K562 (cell line): ENCODE data around the gene PROM2. TPM values are rescaled to one million over a fixed set of nuclear protein-coding genes. Genes with fewer than 3 reads are reported as not detected.

Source experiments
- ATAC-seq: fragments of 200-7000 bp; cut with Tn5 transposase; 3 replicates; pipeline ENCODE4 v1.9.1; 2020; ENCODE audit warnings: moderate library complexity
- BruUV-seq: library from RNA; stranded (reverse); fragments of 400-500 nt; replicated peaks from 2 replicates; lab custom pipeline; 2021; lab: Mats Ljungman, UMichigan
- CTCF ChIA-PET: fragments of 300-600 bp; formaldehyde crosslinking; extraction: SDS; loops from one replicate; lab custom pipeline; 2021; ENCODE audit warnings: low intra/inter-chr PET ratio; lab: Yijun Ruan, JAX
- POLR2A ChIA-PET: fragments of 300-600, 350-650 bp; sonication (Branson Sonifier 250); formaldehyde crosslinking; extraction: SDS; loops from one replicate; lab custom pipeline; 2021; ENCODE audit warnings: antibody characterized with exemption, inconsistent platforms; lab: Yijun Ruan, JAX
- DNase-seq, 4 experiments: peaks; one replicate each; pipeline versions ENCODE4 v3.0.0 to v3.0.0-alpha.2; 2011 to 2018; ENCODE audit warnings: low spot score in 3 of 4, mixed read lengths in 3 of 4; ENCODE audit errors: extremely low read depth in 1 of 4
- FAIRE-seq: peaks from 2 replicates; lab custom pipeline; 2011; peaks lifted over from hg19 to GRCh38; lab: Jason Lieb, UNC
- H2AFZ ChIP-seq: 2 replicates; pipeline ENCODE4 v1.6.0; 2011; ENCODE audit warnings: low read depth, low read length, control low read depth, inconsistent platforms
- H3K27ac ChIP-seq: fragments of 200-600 bp; 3 replicates; pipeline ENCODE4 v1.8.0; 2011; ENCODE audit warnings: low read depth, mild to moderate bottlenecking, control low read depth, inconsistent platforms, low read length, moderate library complexity, mixed read lengths; ENCODE audit errors: extremely low read depth
- H3K27me3 ChIP-seq, 2 experiments: fragments of 300-600 bp in 1 of 2; 2 replicates in 1 of 2; 3 replicates in 1 of 2; pipeline versions ENCODE4 v1.6.0 to v1.8.0; 2011; ENCODE audit warnings: inconsistent platforms in 2 of 2, low read length in 2 of 2, mild to moderate bottlenecking in 1 of 2, mixed read lengths in 1 of 2, moderate library complexity in 1 of 2; ENCODE audit not compliant: control insufficient read depth in 2 of 2, insufficient read depth in 2 of 2
- H3K36me3 ChIP-seq: fragments of 300-600 bp; 3 replicates; pipeline ENCODE4 v1.8.0; 2011; ENCODE audit warnings: mild to moderate bottlenecking, low read length, inconsistent platforms; ENCODE audit not compliant: control insufficient read depth, insufficient read depth
- H3K4me1 ChIP-seq, 2 experiments: fragments of 200-600 bp in 1 of 2; replicated peaks in 1 of 2; 2 replicates in 1 of 2; 3 replicates in 1 of 2; pipeline versions ENCODE4 v1.5.1 to v1.8.0; 2011; ENCODE audit warnings: inconsistent platforms in 2 of 2, low read length in 2 of 2, mild to moderate bottlenecking in 1 of 2, mixed read lengths in 1 of 2, moderate library complexity in 1 of 2; ENCODE audit not compliant: control insufficient read depth in 2 of 2, insufficient read depth in 2 of 2
- H3K4me2 ChIP-seq: 2 replicates; pipeline ENCODE4 v1.6.1; 2011; ENCODE audit warnings: low read length, control low read depth, inconsistent platforms, mixed read lengths; ENCODE audit not compliant: insufficient read depth
- H3K4me3 ChIP-seq: fragments of 200-600 bp; sonication (generic), shearing (Covaris generic); 2 replicates; pipeline ENCODE4 v1.5.1; 2016; ENCODE audit warnings: control low read depth, inconsistent platforms
- H3K79me2 ChIP-seq: fragments of 200-600 bp; 3 replicates; pipeline ENCODE4 v1.8.0; 2011; ENCODE audit warnings: low read length, inconsistent platforms; ENCODE audit not compliant: control insufficient read depth, insufficient read depth
- H3K9ac ChIP-seq, 2 experiments: 2 replicates each; pipeline versions ENCODE4 v1.6.0 to v1.6.1; 2011; ENCODE audit warnings: low read depth in 2 of 2, low read length in 2 of 2, control low read depth in 1 of 2, inconsistent platforms in 1 of 2, mild to moderate bottlenecking in 1 of 2, mixed read lengths in 1 of 2; ENCODE audit not compliant: insufficient read depth in 1 of 2
- H3K9me1 ChIP-seq: one replicate; pipeline ENCODE4 v1.6.0; 2011; ENCODE audit warnings: inconsistent platforms, mild to moderate bottlenecking, low read length, moderate library complexity; ENCODE audit not compliant: control insufficient read depth, insufficient read depth
- H3K9me3 ChIP-seq: replicated peaks from 2 replicates; pipeline ENCODE4 v1.5.1; 2011; ENCODE audit warnings: low read depth, low read length, inconsistent platforms; ENCODE audit not compliant: control insufficient read depth, insufficient read depth
- H4K20me1 ChIP-seq: replicated peaks from 2 replicates; pipeline ENCODE4 v1.6.1; 2011; ENCODE audit warnings: low read length, inconsistent platforms, mixed read lengths; ENCODE audit not compliant: control insufficient read depth, insufficient read depth
- ATF4 ChIP-seq: fragments of 450-650 bp; formaldehyde crosslinking; IDR thresholded peaks from 2 replicates; pipeline ENCODE4 v1.4.0; 2022; ENCODE audit warnings: mild to moderate bottlenecking, moderate library complexity
- BMI1 ChIP-seq: fragments of 150-350 bp; IDR thresholded peaks from 2 replicates; pipeline ENCODE4 v1.6.1; 2014; ENCODE audit warnings: low read length
- BRCA1 ChIP-seq, 2 experiments: fragments of 450-650 bp in 1 of 2; sonication (generic) in 1 of 2; formaldehyde crosslinking in 1 of 2; IDR thresholded peaks; 2 replicates each; pipeline versions ENCODE4 v1.5.0 to v1.6.1; 2017 to 2020; ENCODE audit warnings: mild to moderate bottlenecking in 1 of 2, missing genetic modification reagents in 1 of 2
- CCAR2 ChIP-seq: fragments of 200-400 bp; formaldehyde crosslinking; IDR thresholded peaks from 2 replicates; pipeline ENCODE4 v1.6.1; 2017; ENCODE audit warnings: mild to moderate bottlenecking, low read depth, low read length
- CUX1 ChIP-seq: fragments of 200-800 bp; sonication (Bioruptor generic); IDR thresholded peaks from 2 replicates; pipeline ENCODE4 v1.6.1; 2016; ENCODE audit warnings: missing genetic modification characterization, missing compliant biosample characterization
- GABPB1 ChIP-seq: sonication (generic); formaldehyde crosslinking; IDR thresholded peaks from 2 replicates; pipeline ENCODE4 v1.8.0; 2022; ENCODE audit warnings: mild to moderate bottlenecking, missing genetic modification reagents
- MBD1 ChIP-seq: fragments of 250-450 bp; sonication (Bioruptor Pico); IDR thresholded peaks from 2 replicates; pipeline ENCODE4 v1.8.0; 2022; ENCODE audit warnings: inconsistent platforms
- NCOA1 ChIP-seq: fragments of 450-650 bp; IDR thresholded peaks from 2 replicates; pipeline ENCODE4 v1.6.1; 2016; ENCODE audit warnings: low read depth
- NFE2L1 ChIP-seq: fragments of 450-650 bp; IDR thresholded peaks from 2 replicates; pipeline ENCODE4 v1.6.1; 2016; ENCODE audit warnings: missing genetic modification characterization, low read depth, mild to moderate bottlenecking, missing compliant biosample characterization, moderate library complexity, borderline replicate concordance
- NR4A1 ChIP-seq, 2 experiments: fragments of 250-450 bp in 1 of 2; fragments of 450-650 bp in 1 of 2; sonication (Bioruptor Pico) in 1 of 2; IDR thresholded peaks; 2 replicates each; pipeline versions ENCODE4 v1.4.0 to v1.6.1; 2016 to 2020; ENCODE audit warnings: mild to moderate bottlenecking in 2 of 2, missing compliant biosample characterization in 1 of 2, missing genetic modification characterization in 1 of 2, moderate library complexity in 1 of 2
- PHB ChIP-seq: fragments of 250-450 bp; sonication (Bioruptor Pico); IDR thresholded peaks from 2 replicates; pipeline ENCODE4 v1.5.0; 2021
- POLR2G ChIP-seq: fragments of 200-400 bp; formaldehyde crosslinking; IDR thresholded peaks from 2 replicates; pipeline ENCODE4 v1.6.1; 2017; ENCODE audit warnings: low read depth, mild to moderate bottlenecking, antibody characterized with exemption, low read length, moderate library complexity
- SNRNP70 ChIP-seq: fragments of 200-400 bp; formaldehyde crosslinking; optimal IDR thresholded peaks from 2 replicates; pipeline ENCODE3; 2017; ENCODE audit warnings: low read depth, low read length
- WGBS: fragments of 100-300 bp; shearing (Covaris generic); methylation state at CpG from one replicate; pipeline ENCODE4 v1.1.6; 2016; ENCODE audit warnings: low coverage, mixed read lengths; ENCODE audit not compliant: insufficient coverage; ENCODE audit errors: missing lambda C conversion rate; 5-methylcytosine and 5-hydroxymethylcytosine counted together
- in situ Hi-C: fragments of 300-500 bp; cut with MboI; formaldehyde crosslinking; loops from 4 replicates; pipeline ENCODE4 v1.15.0; 2018; ENCODE audit warnings: inconsistent platforms, mixed read lengths
- intact Hi-C: fragments of 100-400 bp; cut with micrococcal nuclease; formaldehyde crosslinking; loops from 2 replicates; pipeline ENCODE4 v1.14.2; 2022
- polyA plus RNA-seq, 8 experiments: library from polyadenylated mRNA; depleted of rRNA in 4 of 8; stranded (reverse) in 5 of 8; unstranded in 3 of 8; fragments of >200 nt; fragmentation: Nextera tagmentation in 2 of 8; fragmentation: Illumina TruSeq in 1 of 8; extraction: Ambion mirVana in 2 of 8; extraction: Trizol in 1 of 8; gene quantifications; 2 replicates each; pipeline versions ENCODE4 v1.2.1 to v1.2.3, GENCODE V29; 2011 to 2014; ENCODE audit warnings: inconsistent platforms in 1 of 8, missing spikeins in 1 of 8
- total RNA-seq, 7 experiments: library from RNA; depleted of rRNA in 6 of 7; stranded (reverse); fragments of >200 nt in 6 of 7; fragmentation: Illumina TruSeq in 2 of 7; extraction: Trizol in 2 of 7; gene quantifications; 2 replicates each; pipeline versions ENCODE4 v1.2.1 to v1.2.3, GENCODE V29; 2011 to 2021; ENCODE audit warnings: low replicate concordance in 1 of 7
- TF ChIP-seq, protein P1 (sequence below): fragments of 250-450 bp; sonication (Bioruptor Pico); IDR thresholded peaks from 2 replicates; pipeline ENCODE4 v1.8.0; 2022; ENCODE audit warnings: moderate library complexity, mild to moderate bottlenecking, inconsistent platforms

Gene PROM2
- total and polyA plus RNA-seq, 9 of the 15 experiments (the other 6 are each of a cell fraction or from before 2014, with no cell fraction given), result not detected

DNA sequence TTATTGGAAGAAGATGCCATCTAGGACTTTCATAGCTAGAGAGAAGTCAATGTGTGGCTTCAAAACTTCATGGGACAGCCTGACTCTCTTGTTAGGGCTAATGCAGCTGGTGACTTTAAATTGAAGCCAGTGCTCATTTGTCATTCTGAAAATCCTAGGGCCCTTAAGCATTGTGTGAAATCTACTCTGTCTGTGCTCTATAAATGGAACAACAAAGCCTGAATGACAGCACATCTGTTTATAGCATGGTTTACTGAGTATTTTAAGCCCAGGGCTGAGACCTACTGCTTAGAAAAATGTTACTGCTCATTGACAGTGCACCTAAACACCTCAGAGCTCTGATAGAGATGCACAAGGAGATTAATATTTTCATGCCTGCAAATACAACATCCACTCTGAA lies 36.1 kb upstream of the PROM2 start (continued):
- TF ChIP-seq BRCA1 (IDR thresholded peaks at IDR 0.05), result no peak
- no peak for TF ChIP-seq BRCA1 (CRISPR knock-in tag; IDR thresholded peaks at IDR 0.05)
- TF ChIP-seq GABPB1, result no peak
- TF ChIP-seq MBD1 (CRISPR knock-in tag), result no peak

DNA sequence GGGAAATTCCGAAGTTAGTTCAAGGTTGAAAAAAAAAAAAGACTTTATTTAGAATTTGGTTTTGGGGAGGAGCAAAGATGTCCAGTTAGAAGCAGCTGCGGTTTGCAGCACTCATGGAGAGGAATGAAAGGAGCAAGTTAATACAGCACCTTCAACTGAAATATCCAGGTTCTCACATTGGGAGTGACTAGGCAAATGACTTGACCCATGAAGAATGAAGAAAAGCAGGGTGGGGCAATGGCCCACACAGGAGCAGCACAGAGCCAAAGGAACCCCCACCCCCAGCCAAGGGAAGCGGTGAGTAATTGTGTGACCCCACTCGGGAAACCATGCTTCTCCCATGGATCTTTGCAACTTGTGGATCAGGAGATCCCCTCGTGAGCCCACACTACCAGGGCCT lies 34.2 kb upstream of the PROM2 start:
- BruUV-seq, result no TSS peak
- ChIA-PET CTCF (no interaction called here), POLR2A (no interaction called here)
- Histone ChIP-seq H3K9me1 (no peaks in the 10 kb centered on the region), H3K79me2 (no peaks in the 10 kb centered on the region), H3K27me3 (no peaks in the 10 kb centered on the region; a peak in 1 of 5 replicates), H3K9me3 (no peaks in the 10 kb centered on the region), H2AFZ (no peak overlapping the region), H3K4me3 (no peak overlapping the region), H3K27ac (no peak overlapping the region), H3K4me2 (no peak overlapping the region), H3K36me3 (no peaks in the 10 kb centered on the region), H4K20me1 (no peaks in the 10 kb centered on the region), H3K9ac (no peak overlapping the region), H3K4me1 (no peaks in the 10 kb centered on the region)
- 2% methylated on average over 5 of the region's 5 CpGs for WGBS
- DNase-seq (no peak), FAIRE-seq (no peak), ATAC-seq (no peak)
- intact Hi-C loops (no loop called here), in situ Hi-C loops (no loop called here)
- TF ChIP-seq CCAR2 (no peak), NR4A1 (CRISPR knock-in tag; IDR thresholded peaks at IDR 0.05) (no peak), NR4A1 (tag; IDR thresholded peaks at IDR 0.05) (no peak), NFE2L1 (tag) (no peak), POLR2G (no peak), ATF4 (CRISPR knock-in tag) (no peak), CUX1 (no peak), PHB (CRISPR knock-in tag) (no peak), SNRNP70 (no peak), BMI1 (no peak), NCOA1 (no peak)
- TF ChIP-seq, protein P1, sequence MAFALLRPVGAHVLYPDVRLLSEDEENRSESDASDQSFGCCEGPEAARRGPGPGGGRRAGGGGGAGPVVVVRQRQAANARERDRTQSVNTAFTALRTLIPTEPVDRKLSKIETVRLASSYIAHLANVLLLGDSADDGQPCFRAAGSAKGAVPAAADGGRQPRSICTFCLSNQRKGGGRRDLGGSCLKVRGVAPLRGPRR (CRISPR knock-in tag), result no peak
